C4-2B (cell line): Measurements from ENCODE around the gene TRAPPC6A.

Source experiments
- ZFX ChIP-seq: fragments of 450-650 bp; IDR thresholded peaks from 2 replicates; pipeline ENCODE4 v1.6.1; 2017
- TF ChIP-seq, protein P1 (sequence below): fragments of 450-650 bp; conservative IDR thresholded peaks from 2 replicates; pipeline ENCODE4 v1.5.1; 2017; ENCODE audit warnings: mild to moderate bottlenecking

DNA sequence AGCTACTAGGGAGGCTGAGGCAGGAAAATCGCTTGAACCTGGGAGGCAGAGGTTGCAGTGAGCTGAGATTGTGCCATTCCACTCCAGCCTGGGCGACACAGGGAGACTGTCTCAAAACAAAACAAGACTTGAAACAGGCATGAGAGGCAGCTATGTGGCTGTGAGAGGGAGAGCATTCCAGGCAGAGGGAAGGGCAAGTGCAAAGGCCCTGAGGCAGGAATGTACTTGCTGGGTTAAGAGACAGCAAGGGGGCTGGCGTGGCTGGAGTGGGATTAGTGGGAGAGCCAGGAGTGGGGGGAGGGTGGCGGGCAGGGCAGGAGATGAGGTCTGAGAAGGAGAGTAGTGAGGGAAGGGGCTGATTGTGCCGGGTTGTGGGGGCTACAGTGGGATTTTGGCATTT, 45.8 kb upstream of the TRAPPC6A start:
- TF ChIP-seq, protein P1, sequence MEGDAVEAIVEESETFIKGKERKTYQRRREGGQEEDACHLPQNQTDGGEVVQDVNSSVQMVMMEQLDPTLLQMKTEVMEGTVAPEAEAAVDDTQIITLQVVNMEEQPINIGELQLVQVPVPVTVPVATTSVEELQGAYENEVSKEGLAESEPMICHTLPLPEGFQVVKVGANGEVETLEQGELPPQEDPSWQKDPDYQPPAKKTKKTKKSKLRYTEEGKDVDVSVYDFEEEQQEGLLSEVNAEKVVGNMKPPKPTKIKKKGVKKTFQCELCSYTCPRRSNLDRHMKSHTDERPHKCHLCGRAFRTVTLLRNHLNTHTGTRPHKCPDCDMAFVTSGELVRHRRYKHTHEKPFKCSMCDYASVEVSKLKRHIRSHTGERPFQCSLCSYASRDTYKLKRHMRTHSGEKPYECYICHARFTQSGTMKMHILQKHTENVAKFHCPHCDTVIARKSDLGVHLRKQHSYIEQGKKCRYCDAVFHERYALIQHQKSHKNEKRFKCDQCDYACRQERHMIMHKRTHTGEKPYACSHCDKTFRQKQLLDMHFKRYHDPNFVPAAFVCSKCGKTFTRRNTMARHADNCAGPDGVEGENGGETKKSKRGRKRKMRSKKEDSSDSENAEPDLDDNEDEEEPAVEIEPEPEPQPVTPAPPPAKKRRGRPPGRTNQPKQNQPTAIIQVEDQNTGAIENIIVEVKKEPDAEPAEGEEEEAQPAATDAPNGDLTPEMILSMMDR: no peak
- TF ChIP-seq ZFX: no peak
